Measurements from ENCODE around the gene CNPY3. TPM values are rescaled to one million over a fixed set of nuclear protein-coding genes. Genes with fewer than 3 reads are reported as not detected.

Gene CNPY3
- total RNA-seq, 2 donors from 2014 or later = 50.8 to 74.7 TPM

DNA sequence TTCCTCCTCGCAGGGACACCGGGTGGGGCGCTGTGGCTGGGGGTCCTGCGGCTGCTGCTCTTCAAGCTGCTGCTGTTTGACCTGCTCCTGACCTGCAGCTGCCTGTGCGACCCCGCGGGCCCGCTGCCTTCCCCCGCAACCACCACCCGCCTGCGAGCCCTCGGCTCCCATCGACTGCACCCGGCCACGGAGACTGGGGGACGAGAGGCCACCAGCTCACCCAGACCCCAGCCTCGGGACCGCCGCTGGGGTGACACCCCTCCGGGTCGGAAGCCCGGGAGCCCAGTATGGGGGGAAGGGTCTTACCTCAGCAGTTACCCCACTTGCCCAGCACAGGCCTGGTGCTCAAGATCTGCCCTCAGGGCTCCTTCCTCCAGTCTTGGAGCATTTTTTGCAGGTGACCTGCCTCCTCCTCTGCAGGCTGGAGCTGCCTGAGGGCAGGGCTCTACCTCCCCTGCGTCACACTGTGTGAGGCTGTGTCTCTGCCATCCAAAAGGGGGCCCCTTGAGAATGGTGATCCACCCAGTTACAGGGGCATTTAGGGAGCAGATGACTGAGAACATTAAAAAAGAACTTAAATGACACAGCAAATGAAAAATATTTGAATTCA, 3.9 kb upstream of the CNPY3 start:
- H3K27me3 ChIP-seq = no peaks in the 10 kb centered on the region
- H3K9me3 ChIP-seq = no peaks in the 10 kb centered on the region
- intact Hi-C loops (cut with DNase I) = no loop called here
- H3K27ac ChIP-seq = no peak overlapping the region
- H3K4me3 ChIP-seq = no peak overlapping the region
- no peak for ATAC-seq
- no peaks in the 10 kb centered on the region for H3K36me3 ChIP-seq (replicated peaks in 1 of 2; ENCODE audit: insufficient read depth in 1 of 2, low read depth in 2 of 2)
- 64 to 65% methylated on average over 10 to 23 of the region's 23 CpGs for WGBS, 2 donors
- peaks cover 14% of the 10 kb centered on the region for H3K4me1 ChIP-seq
- TF ChIP-seq, protein P1, sequence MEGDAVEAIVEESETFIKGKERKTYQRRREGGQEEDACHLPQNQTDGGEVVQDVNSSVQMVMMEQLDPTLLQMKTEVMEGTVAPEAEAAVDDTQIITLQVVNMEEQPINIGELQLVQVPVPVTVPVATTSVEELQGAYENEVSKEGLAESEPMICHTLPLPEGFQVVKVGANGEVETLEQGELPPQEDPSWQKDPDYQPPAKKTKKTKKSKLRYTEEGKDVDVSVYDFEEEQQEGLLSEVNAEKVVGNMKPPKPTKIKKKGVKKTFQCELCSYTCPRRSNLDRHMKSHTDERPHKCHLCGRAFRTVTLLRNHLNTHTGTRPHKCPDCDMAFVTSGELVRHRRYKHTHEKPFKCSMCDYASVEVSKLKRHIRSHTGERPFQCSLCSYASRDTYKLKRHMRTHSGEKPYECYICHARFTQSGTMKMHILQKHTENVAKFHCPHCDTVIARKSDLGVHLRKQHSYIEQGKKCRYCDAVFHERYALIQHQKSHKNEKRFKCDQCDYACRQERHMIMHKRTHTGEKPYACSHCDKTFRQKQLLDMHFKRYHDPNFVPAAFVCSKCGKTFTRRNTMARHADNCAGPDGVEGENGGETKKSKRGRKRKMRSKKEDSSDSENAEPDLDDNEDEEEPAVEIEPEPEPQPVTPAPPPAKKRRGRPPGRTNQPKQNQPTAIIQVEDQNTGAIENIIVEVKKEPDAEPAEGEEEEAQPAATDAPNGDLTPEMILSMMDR (IDR thresholded peaks at IDR 0.05) = no peak
- no peak for TF ChIP-seq POLR2A (IDR thresholded peaks at IDR 0.05)
- no peak for DNase-seq

DNA sequence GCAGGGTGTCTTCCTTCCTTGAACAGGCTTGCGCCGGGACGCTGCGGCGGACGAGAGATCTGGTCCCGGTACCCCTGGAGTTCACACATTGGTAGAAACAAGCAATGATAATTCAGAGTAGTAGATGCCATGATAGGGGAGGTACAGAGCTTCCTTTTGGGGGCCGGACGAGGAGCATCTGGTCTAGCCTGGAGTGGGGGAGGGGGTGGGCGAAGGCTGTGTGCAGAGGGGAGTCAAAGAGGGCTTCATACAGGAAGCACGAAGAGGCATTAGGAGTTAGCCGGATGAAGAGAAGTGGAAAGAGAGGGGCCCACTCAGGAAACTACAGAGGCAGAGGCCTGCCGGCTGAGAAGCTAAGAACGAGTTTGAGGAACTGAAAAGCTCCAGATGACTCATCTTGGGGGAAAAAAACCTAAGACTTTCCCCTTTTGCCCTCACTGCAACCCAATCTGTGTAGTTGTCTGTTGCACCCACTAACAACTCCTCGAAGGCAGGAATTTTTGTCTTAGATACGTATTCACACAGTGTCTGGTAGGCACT, 611 bp downstream of the CNPY3 start:
- ATAC-seq (peak; percentile 4), DNase-seq (peak in 3 of 4 donors; percentile 23 to 58 (median 33))
- TF ChIP-seq, protein P1 (IDR thresholded peaks at IDR 0.05) = no peak
- no peak for TF ChIP-seq POLR2A (IDR thresholded peaks at IDR 0.05)
- Histone ChIP-seq H3K36me3 (replicated peaks in 1 of 2; ENCODE audit: insufficient read depth in 1 of 2, low read depth in 2 of 2) (peaks cover 0 to 7% of the 10 kb centered on the region in 2 donors), H3K4me1 (peaks cover 55% of the 10 kb centered on the region), H3K4me3 (peak overlapping the region; percentile 51 to 77), H3K27me3 (no peaks in the 10 kb centered on the region), H3K27ac (peak overlapping the region; percentile 81 to 97 (median 92)), H3K9me3 (no peaks in the 10 kb centered on the region)
- intact Hi-C loops (cut with DNase I) = no loop called here
- WGBS, 2 donors = 2 to 3% methylated on average over 15 to 16 of the region's 16 CpGs

DNA sequence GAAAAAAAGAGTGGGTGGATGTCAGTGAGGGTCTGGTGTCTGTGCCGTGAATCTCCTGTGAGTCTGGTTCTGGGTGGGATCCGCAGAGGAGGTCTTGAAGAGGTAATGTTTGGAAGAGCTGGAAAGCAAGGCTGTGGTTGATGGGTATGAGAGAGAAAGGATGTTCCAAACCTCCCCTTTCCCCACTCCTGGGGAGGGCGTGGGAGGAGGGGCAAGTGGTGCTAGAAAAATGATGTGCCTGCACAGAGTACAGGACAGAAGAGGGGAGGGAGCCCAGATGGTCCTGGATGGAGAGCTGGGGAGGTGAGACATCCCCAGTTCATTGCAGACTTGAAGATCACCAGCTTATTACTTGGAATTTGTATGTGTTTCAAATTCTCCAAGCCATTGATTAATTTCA, 3.1 kb downstream of the CNPY3 start:
- H3K27me3 ChIP-seq = no peaks in the 10 kb centered on the region
- intact Hi-C loops (cut with DNase I) = no loop called here
- DNase-seq = no peak
- H3K27ac ChIP-seq = peak overlapping the region in 2 of 4 donors; percentile 6 to 35
- H3K4me1 ChIP-seq = peaks cover 68% of the 10 kb centered on the region
- no peaks in the 10 kb centered on the region for H3K9me3 ChIP-seq
- H3K36me3 ChIP-seq (replicated peaks in 1 of 2; ENCODE audit: insufficient read depth in 1 of 2, low read depth in 2 of 2) = peaks cover 0 to 14% of the 10 kb centered on the region in 2 donors
- 75 to 98% methylated on average over 3 of the region's 3 CpGs for WGBS, 2 donors
- ATAC-seq = no peak
- H3K4me3 ChIP-seq = no peak overlapping the region
- TF ChIP-seq, protein P1 (IDR thresholded peaks at IDR 0.05) = no peak
- TF ChIP-seq POLR2A (IDR thresholded peaks at IDR 0.05) = no peak

DNA sequence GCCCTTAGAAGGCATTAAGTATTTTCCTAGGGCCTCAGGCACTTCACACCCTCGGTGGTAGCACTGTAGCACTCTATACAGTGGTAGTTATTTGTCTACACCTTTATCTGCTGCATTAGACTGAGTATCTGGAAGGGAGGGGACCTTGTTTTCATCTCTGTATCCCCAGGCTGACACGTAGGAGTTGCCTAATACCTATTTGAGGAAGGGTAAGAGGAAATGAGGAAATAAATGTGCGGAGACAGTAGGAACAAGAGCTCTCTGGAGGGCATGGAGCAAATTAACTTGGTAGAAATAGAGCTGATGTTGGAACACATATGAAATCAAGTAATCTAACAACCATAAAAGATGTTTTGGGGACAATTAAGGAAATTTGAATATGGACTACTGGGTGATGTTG, 3.9 kb downstream of the CNPY3 start:
- no peak for TF ChIP-seq POLR2A (IDR thresholded peaks at IDR 0.05)
- TF ChIP-seq, protein P1 (IDR thresholded peaks at IDR 0.05) = no peak
- DNase-seq = no peak
- intact Hi-C loops (cut with DNase I) = no loop called here
- no peak overlapping the region for H3K4me3 ChIP-seq
- peaks cover 0 to 14% of the 10 kb centered on the region in 2 donors for H3K36me3 ChIP-seq (replicated peaks in 1 of 2; ENCODE audit: insufficient read depth in 1 of 2, low read depth in 2 of 2)
- no peaks in the 10 kb centered on the region for H3K9me3 ChIP-seq
- no peaks in the 10 kb centered on the region for H3K27me3 ChIP-seq
- no peak for ATAC-seq
- peaks cover 71% of the 10 kb centered on the region for H3K4me1 ChIP-seq
- peak overlapping the region in 2 of 4 donors; percentile 6 to 35 for H3K27ac ChIP-seq
- WGBS, 2 donors = 45 to 49% methylated on average over 3 of the region's 3 CpGs

DNA sequence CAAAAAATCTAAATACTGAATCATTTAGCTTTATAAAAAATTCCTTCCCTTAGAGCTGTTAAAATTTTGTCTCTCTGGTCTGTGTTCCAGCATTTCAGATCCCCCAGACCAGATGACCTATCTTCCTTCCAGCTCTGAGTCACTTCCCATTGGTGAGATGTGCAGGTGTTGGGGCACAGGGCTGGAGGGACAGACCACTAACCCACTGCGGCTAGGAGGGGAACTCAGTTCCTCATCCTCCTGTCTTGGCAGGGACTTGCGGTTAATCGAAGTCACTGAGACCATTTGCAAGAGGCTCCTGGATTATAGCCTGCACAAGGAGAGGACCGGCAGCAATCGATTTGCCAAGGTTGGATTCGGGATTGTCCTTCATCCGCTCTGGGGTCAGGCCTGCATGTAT, 6.0 kb downstream of the CNPY3 start:
- 82 to 91% methylated on average over 6 to 7 of the region's 7 CpGs for WGBS, 2 donors
- DNase-seq (no peak), ATAC-seq (no peak)
- Histone ChIP-seq H3K9me3 (no peaks in the 10 kb centered on the region), H3K27me3 (no peaks in the 10 kb centered on the region), H3K36me3 (replicated peaks in 1 of 2; ENCODE audit: insufficient read depth in 1 of 2, low read depth in 2 of 2) (peaks cover 0 to 14% of the 10 kb centered on the region in 2 donors), H3K4me1 (peaks cover 79% of the 10 kb centered on the region), H3K27ac (no peak overlapping the region), H3K4me3 (no peak overlapping the region)
- no peak for TF ChIP-seq POLR2A (IDR thresholded peaks at IDR 0.05)
- TF ChIP-seq, protein P1 (IDR thresholded peaks at IDR 0.05) = no peak
- intact Hi-C loops (cut with DNase I) = no loop called here

All from body of pancreas (tissue), 4 donors.